A673 (cell line): ENCODE measurements around the gene TOR2A.

Experiments
- CTCF ChIP-seq: fragments of 300-800, 200-600 bp; sonication (generic); conservative IDR thresholded peaks from 2 replicates; pipeline ENCODE4 v1.5.1; 2017; ENCODE audit warnings: low read depth, mild to moderate bottlenecking, antibody characterized with exemption, low read length, moderate library complexity, mixed read lengths
- EZH2 ChIP-seq: fragments of 200-600 bp; sonication (generic); IDR thresholded peaks from 2 replicates; pipeline ENCODE4 v1.6.1; 2017; ENCODE audit warnings: borderline replicate concordance, low read depth, mild to moderate bottlenecking, mixed read lengths, antibody characterized with exemption, low read length; ENCODE audit not compliant: poor library complexity, severe bottlenecking

- TF ChIP-seq CTCF (no peak), EZH2 (no peak)
These were observed 32.8 kb upstream of the TOR2A start for GRCh38 chr9:127767909-127768331.
